Heart right ventricle (tissue), 16 donors: ENCODE results near the gene TRIM32. TPM values are rescaled to one million over a fixed set of nuclear protein-coding genes. Genes with fewer than 3 reads are reported as not detected.

Experiments
- ATAC-seq, 8 donors: fragments of 200-7000 bp; cut with Tn5 transposase; one replicate each; pipeline ENCODE4 v1.9.1; 2020; ENCODE audit warnings: mild to moderate bottlenecking in 8 of 8, moderate library complexity in 8 of 8, moderate number of reproducible peaks in 1 of 8
- DNase-seq, 2 donors: peaks; one replicate each; pipeline ENCODE4 v3.0.0-alpha.2; 2020
- H3K27ac ChIP-seq, 10 donors: fragments of 200-600 bp; sonication (generic) in 2 of 10; one replicate each; pipeline versions ENCODE4 v1.5.0 to v1.8.0; 2020 to 2022; ENCODE audit warnings: mild to moderate bottlenecking in 3 of 10
- H3K27me3 ChIP-seq, 7 donors: fragments of 200-600 bp; one replicate each; pipeline ENCODE4 v1.8.0; 2021 to 2022; ENCODE audit warnings: mild to moderate bottlenecking in 2 of 7
- H3K36me3 ChIP-seq, 9 donors: fragments of 200-600 bp; sonication (generic) in 1 of 9; one replicate each; pipeline versions ENCODE4 v1.5.0 to v1.8.0; 2020 to 2022; ENCODE audit warnings: mild to moderate bottlenecking in 2 of 9
- H3K4me1 ChIP-seq, 9 donors: fragments of 200-600 bp; sonication (generic) in 1 of 9; one replicate each; pipeline versions ENCODE4 v1.5.0 to v1.8.0; 2020 to 2022; ENCODE audit warnings: mild to moderate bottlenecking in 4 of 9
- H3K4me3 ChIP-seq, 10 donors: fragments of 200-600 bp; sonication (generic) in 2 of 10; one replicate each; pipeline versions ENCODE4 v1.5.0 to v1.8.0; 2020 to 2022; ENCODE audit warnings: mild to moderate bottlenecking in 7 of 10, moderate library complexity in 2 of 10
- H3K9me3 ChIP-seq, 11 donors: fragments of 200-600 bp in 10 of 11; sonication (generic) in 2 of 11; one replicate each; pipeline versions ENCODE4 v1.5.0 to v1.8.0; 2013 to 2022; ENCODE audit warnings: mild to moderate bottlenecking in 2 of 11, control low read depth in 1 of 11, moderate library complexity in 1 of 11
- WGBS, 2 donors: extraction: QIAGEN DNeasy Blood & Tissue Kit; methylation state at CpG; one replicate each; pipeline ENCODE4 v1.1.7; 2013; ENCODE audit warnings: inconsistent platforms in 1 of 2; 5-methylcytosine and 5-hydroxymethylcytosine counted together
- intact Hi-C, 10 donors: fragments of 100-400 bp; cut with DNase I; formaldehyde crosslinking; loops; one replicate each; pipeline versions ENCODE4 v1.11.1 to v1.14.2; 2022
- polyA plus RNA-seq, 2 donors: library from polyadenylated mRNA; stranded (reverse); fragments of 200-250 nt; gene quantifications; one replicate each; pipeline ENCODE4 v1.2.3, GENCODE V29; 2013
- total RNA-seq, 10 donors: library from RNA; stranded (reverse); fragmentation: NEBNext Ultra II Directional in 3 of 10; extraction: Animal tissue kit (Norgen Biotek cat#: 25700) in 3 of 10; gene quantifications; one replicate each; pipeline versions ENCODE4 v1.2.1 to v1.2.4, GENCODE V29; 2021 to 2023
- TF ChIP-seq, protein P1 (sequence below), 9 donors: fragments of 200-600 bp; sonication (generic) in 2 of 9; IDR thresholded peaks; one replicate each; pipeline versions ENCODE4 v1.5.0 to v1.8.0; 2021 to 2022; ENCODE audit warnings: antibody characterized with exemption in 9 of 9, mild to moderate bottlenecking in 5 of 9, moderate library complexity in 1 of 9
- donor health status: Arrhythmogenic right ventricular cardiomyopathy.
- donor health status: ischemic (EF 13 %, LVEDD 7.1; RV severe dilation, severe dysfunction).
- donor health status: healthy with polysubstance abuse.
- donor health status: DM: no; HTN: yes; CAD: no.
- donor health status: DM: no; HTN: no; CAD: no.
- donor health status: ischemic (EF 25% LVEDD 6.9; RV normal size, moderate dysfunction).
- donor health status: ischemic (EF 25% LVEDD 5.7; RV mildly dilated, moderate dysfunction).
- donor health status: healthy.
- donor health status: DM: yes; HTN: yes; CAD: no.
- donor health status: Ischemic cardiomyopathy.
- donor health status: ischemic (EF 35%, LVEDD 5.7; RV mildly dilated, moderate dysfunction).
- donor health status: nonischemic (EF 11% LVEDD 7.7; RV severe dilation, severe dysfunction).
- donor health status: DM: yes; HTN: yes; CAD: no.
- donor health status: PGD.
- donor health status: ischemic (EF 29% LVEDD 5.4; RV normal size, mild dysfunction).
- donor health status: nonischemic (EF 23%, LVEDD 6.1; RV moderate dilation, normal function).

Gene TRIM32
- total and polyA plus RNA-seq, 12 donors, result 2.6 to 21.2 (median 13.4) TPM

DNA sequence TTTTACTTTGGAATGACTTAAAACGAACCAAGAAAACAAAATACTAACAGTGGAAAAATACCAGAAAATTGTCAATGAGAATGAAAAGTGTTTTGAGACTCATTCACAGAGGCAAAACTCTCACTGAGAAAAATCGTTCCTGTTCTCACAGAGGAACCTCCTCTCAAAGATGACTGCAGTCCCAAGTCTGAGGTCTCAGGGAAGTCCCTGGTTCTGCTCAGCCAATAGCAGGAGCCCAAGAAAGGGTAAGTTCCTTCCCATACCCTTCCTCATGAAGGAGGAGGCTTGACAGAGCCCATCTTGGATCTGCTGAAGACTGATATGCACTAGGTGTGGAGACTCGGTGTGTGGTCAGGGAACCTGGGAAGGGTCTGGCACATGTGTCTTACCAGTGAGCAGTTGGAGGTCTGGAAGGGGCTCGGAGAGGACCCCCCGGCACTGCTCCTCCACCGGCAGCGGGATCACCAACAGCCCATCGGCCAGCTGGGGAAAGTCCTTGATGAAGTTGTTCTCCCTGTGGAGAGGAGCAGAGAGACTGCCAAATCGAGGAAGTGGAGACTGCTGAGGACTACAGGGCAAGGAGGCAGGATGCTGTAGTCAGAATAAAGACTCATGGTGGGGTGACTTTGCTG lies 46.0 kb downstream of the TRIM32 start:
- Histone ChIP-seq H3K4me1 (peaks cover 0 to 8% (median 0%) of the 10 kb centered on the region in 9 donors), H3K36me3 (no peaks in the 10 kb centered on the region), H3K4me3 (no peak overlapping the region), H3K27ac (no peak overlapping the region), H3K27me3 (peaks cover 0 to 7% (median 0%) of the 10 kb centered on the region in 7 donors), H3K9me3 (no peaks in the 10 kb centered on the region)
- WGBS, 2 donors, result 68 to 70% methylated on average over 9 of the region's 9 CpGs
- TF ChIP-seq, protein P1, sequence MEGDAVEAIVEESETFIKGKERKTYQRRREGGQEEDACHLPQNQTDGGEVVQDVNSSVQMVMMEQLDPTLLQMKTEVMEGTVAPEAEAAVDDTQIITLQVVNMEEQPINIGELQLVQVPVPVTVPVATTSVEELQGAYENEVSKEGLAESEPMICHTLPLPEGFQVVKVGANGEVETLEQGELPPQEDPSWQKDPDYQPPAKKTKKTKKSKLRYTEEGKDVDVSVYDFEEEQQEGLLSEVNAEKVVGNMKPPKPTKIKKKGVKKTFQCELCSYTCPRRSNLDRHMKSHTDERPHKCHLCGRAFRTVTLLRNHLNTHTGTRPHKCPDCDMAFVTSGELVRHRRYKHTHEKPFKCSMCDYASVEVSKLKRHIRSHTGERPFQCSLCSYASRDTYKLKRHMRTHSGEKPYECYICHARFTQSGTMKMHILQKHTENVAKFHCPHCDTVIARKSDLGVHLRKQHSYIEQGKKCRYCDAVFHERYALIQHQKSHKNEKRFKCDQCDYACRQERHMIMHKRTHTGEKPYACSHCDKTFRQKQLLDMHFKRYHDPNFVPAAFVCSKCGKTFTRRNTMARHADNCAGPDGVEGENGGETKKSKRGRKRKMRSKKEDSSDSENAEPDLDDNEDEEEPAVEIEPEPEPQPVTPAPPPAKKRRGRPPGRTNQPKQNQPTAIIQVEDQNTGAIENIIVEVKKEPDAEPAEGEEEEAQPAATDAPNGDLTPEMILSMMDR (IDR thresholded peaks at IDR 0.05), result no peak
- ATAC-seq (no peak), DNase-seq (no peak)
- intact Hi-C loops, result loop anchor here in 2 of 10 donors (10.0 kb wide), 2 partner anchors 122 to 682 kb away; partner anchors contain the start of gene ASTN2 (in 1 of the 2)

DNA sequence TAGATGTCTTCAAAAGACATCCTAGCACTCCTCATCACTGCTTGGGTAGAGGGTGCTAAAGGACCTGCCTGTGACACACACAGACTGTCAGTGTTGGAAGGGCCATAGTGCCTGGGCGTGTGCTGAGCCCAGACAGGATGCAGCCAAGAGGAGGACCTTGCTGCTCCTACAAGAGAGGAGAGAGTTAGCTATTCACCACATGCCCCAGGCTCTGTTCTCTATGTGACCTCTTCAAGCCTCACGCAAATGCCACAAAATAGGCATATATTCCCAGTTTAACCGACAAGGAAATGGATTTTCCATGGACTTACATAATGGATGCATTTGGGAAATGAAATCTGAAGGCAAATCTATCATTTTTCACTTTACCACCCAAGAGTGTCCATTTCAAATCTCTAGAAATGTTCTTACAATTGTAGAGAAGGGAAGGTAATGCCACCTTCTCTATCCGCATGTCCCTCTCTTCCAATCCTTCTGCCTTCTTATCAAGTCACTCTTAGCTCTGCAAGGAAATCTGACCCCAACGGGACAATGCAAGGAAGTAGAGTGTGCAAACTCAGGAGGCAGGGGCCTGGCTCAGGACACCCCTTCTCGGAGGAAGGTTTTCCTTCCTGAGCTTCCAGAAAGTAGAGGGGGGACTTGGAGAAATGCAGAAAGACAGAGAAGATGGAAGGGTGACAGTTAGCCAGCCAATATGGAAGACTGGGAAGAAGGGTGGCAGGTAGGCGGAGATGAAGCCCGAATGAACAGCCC lies 49.5 kb downstream of the TRIM32 start:
- Histone ChIP-seq H3K4me3 (no peak overlapping the region), H3K27ac (no peak overlapping the region), H3K36me3 (no peaks in the 10 kb centered on the region), H3K9me3 (no peaks in the 10 kb centered on the region), H3K4me1 (peaks cover 0 to 8% (median 0%) of the 10 kb centered on the region in 9 donors), H3K27me3 (peaks cover 0 to 7% (median 0%) of the 10 kb centered on the region in 7 donors)
- WGBS, 2 donors, result 54 to 59% methylated on average over 8 of the region's 8 CpGs
- no peak for DNase-seq
- ATAC-seq, result peak in 2 of 8 donors; percentile 12 to 14
- intact Hi-C loops, result loop anchor here in 8 of 10 donors (2.0 to 10.0 kb wide), 4 partner anchors 118 to 678 kb away; partner anchors contain the start of gene ASTN2 (in 1 of the 8)
- TF ChIP-seq, protein P1 (IDR thresholded peaks at IDR 0.05), result no peak

DNA sequence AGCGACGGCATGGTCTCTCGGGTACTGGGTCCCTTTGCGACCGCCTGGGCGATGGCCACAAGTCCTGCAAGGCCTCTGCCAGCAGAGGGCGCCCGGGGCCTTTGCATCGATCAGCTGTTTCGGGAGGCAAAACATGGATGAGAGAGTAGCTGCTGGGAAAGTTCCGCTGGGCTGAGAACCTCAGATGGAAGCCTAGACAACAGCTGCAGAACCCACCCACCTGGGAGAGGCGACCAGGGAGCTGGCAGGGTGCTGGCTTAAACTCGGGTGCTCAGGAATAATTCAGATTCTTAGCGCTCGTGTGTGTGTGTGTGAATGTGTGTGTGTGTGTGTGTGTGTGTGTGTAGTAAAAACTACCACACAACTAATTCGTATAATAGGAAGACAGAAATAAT lies 50.0 kb downstream of the TRIM32 start:
- intact Hi-C loops, result loop anchor here in 8 of 10 donors (2.0 to 10.0 kb wide), 4 partner anchors 118 to 678 kb away; partner anchors contain the start of gene ASTN2 (in 1 of the 8)

More for the DNA sequence above, 50.0 kb downstream of the TRIM32 start:
- 16 to 20% methylated on average over 16 of the region's 16 CpGs for WGBS, 2 donors
- TF ChIP-seq, protein P1 (IDR thresholded peaks at IDR 0.05), result peak; percentile 64 to 91 (median 81)
- DNase-seq (peak; percentile 62 to 82), ATAC-seq (peak; percentile 28 to 80 (median 64))
- H3K9me3 ChIP-seq, result no peaks in the 10 kb centered on the region
- H3K27ac ChIP-seq, result no peak overlapping the region
- peaks cover 0 to 7% (median 0%) of the 10 kb centered on the region in 7 donors for H3K27me3 ChIP-seq
- H3K4me1 ChIP-seq, result peaks cover 0 to 8% (median 0%) of the 10 kb centered on the region in 9 donors
- no peak overlapping the region for H3K4me3 ChIP-seq
- no peaks in the 10 kb centered on the region for H3K36me3 ChIP-seq
